ENCODE results near the gene CADM1. TPM values are rescaled to one million over a fixed set of nuclear protein-coding genes. Genes with fewer than 3 reads are reported as not detected.

Gene CADM1
- total and polyA plus RNA-seq, 10 of the 15 experiments (the other 5 are each of a cell fraction or from before 2014, with no cell fraction given), result 0.03 to 0.48 (median 0.15) TPM; not detected in 3

GRCh38 chr11:115267238-115267781 lies 236.9 kb downstream of the CADM1 start:
- Histone ChIP-seq H3K4me2 (ENCODE audit: control insufficient read depth, insufficient read depth) (no peak overlapping the region), H4K20me1 (ENCODE audit: control insufficient read depth, insufficient read depth) (no peaks in the 10 kb centered on the region), H3K27me3 (replicated peaks in 1 of 2; ENCODE audit: control insufficient read depth in 2 of 2, insufficient read depth in 2 of 2, low read length in 1 of 2) (no peaks in the 10 kb centered on the region), H3K4me1 (ENCODE audit: control insufficient read depth, insufficient read depth, low read length) (no peaks in the 10 kb centered on the region), H3K9me3 (replicated peaks; ENCODE audit: control insufficient read depth, insufficient read depth, low read length) (no peaks in the 10 kb centered on the region), H2AFZ (ENCODE audit: control insufficient read depth, low read depth, low read length) (no peak overlapping the region), H3K27ac (ENCODE audit: control insufficient read depth, insufficient read depth) (no peak overlapping the region), H3K4me3 (no peak overlapping the region), H3K36me3 (ENCODE audit: control insufficient read depth in 2 of 2, insufficient read depth in 2 of 2, low read length in 1 of 2) (no peaks in the 10 kb centered on the region), H3K79me2 (ENCODE audit: control insufficient read depth, insufficient read depth, low read length) (no peaks in the 10 kb centered on the region), H3K9ac (ENCODE audit: control insufficient read depth, insufficient read depth, low read length) (no peak overlapping the region)
- in situ Hi-C loops (cut with MboI), result no loop called here
- CTCF ChIA-PET, result interaction anchor here (1.3 kb wide), 1 partner anchor 14 kb away, joined by 3 read pairs; no protein-coding TSS in a partner anchor
- RAD21 ChIA-PET (ENCODE audit: unreplicated experiment), result no interaction called here
- POLR2A ChIA-PET, result no interaction called here
- intact Hi-C loops (cut with micrococcal nuclease; ENCODE audit: unreplicated experiment), result no loop called here
- TF ChIP-seq ATF7 (IDR thresholded peaks at IDR 0.05; ENCODE audit: low read depth) (no peak), SUZ12 (IDR thresholded peaks at IDR 0.05; ENCODE audit: unreplicated experiment) (no peak), E2F8 (IDR thresholded peaks at IDR 0.05; ENCODE audit: low read depth, partially characterized antibody) (no peak), PAX5 (IDR thresholded peaks at IDR 0.05; ENCODE audit: borderline replicate concordance, low read depth, low read length) (no peak), YY1 (IDR thresholded peaks at IDR 0.05; ENCODE audit: low read depth, low read length) (no peak), EP300 (IDR thresholded peaks at IDR 0.05; ENCODE audit: borderline replicate concordance in 1 of 2, control insufficient read depth in 1 of 2, low read depth in 2 of 2, low read length in 2 of 2) (no peak), MEF2A (IDR thresholded peaks at IDR 0.05; ENCODE audit: insufficient read depth, low read depth, low read length) (no peak), CREM (IDR thresholded peaks at IDR 0.05; ENCODE audit: low read depth) (no peak), RELA (IDR thresholded peaks at IDR 0.05; ENCODE audit: borderline replicate concordance, partially characterized antibody) (no peak), MXI1 (IDR thresholded peaks at IDR 0.05; ENCODE audit: low read depth, low read length) (no peak)
- FAIRE-seq (no peak), ATAC-seq (no peak), DNase-seq (ENCODE audit: low read depth, low spot score) (no peak)
- SMC1A ChIA-PET (ENCODE audit: uncharacterized antibody, unreplicated experiment), result no interaction called here
- WGBS (ENCODE audit: insufficient coverage, insufficient replicate concordance, low lambda C conversion rate, missing lambda C conversion rate), result 55% methylated on average over 8 of the region's 8 CpGs
- no TSS peak for BruUV-seq (replicated peaks)
